OCI-LY7 (cell line): ENCODE results near the gene KIF25.

Source experiments
- CTCF ChIP-seq: fragments of 200-600 bp; sonication (generic); conservative IDR thresholded peaks from 2 replicates; pipeline ENCODE4 v1.5.1; 2014; ENCODE audit warnings: mild to moderate bottlenecking, antibody characterized with exemption, low read length, moderate library complexity, mixed read lengths
- EZH2phosphoT487 ChIP-seq: fragments of 200-600 bp; sonication (generic); IDR thresholded peaks from 2 replicates; pipeline ENCODE4 v1.6.1; 2018; ENCODE audit warnings: low read depth, borderline replicate concordance, mild to moderate bottlenecking, mixed run types, antibody characterized with exemption, low read length, moderate library complexity, mixed read lengths

GRCh38 chr6:168026925-168027324 is 29.5 kb downstream of the KIF25 start:
- no peak for TF ChIP-seq CTCF
- no peak for TF ChIP-seq EZH2phosphoT487
